ACC112 (cell line): ENCODE data around the gene FRMPD2.

Experiments
- H2AFZ ChIP-seq: fragments of 200-600 bp; sonication (generic); one replicate; pipeline ENCODE4 v1.6.0; 2017; ENCODE audit warnings: antibody characterized with exemption, low read length; ENCODE audit not compliant: unreplicated experiment
- H3K27ac ChIP-seq: fragments of 200-600 bp; sonication (generic); 2 replicates; pipeline ENCODE4 v1.5.1; 2014; ENCODE audit warnings: low read depth, mild to moderate bottlenecking, antibody characterized with exemption, low read length, moderate library complexity
- H3K27me3 ChIP-seq: fragments of 200-600 bp; sonication (generic); 2 replicates; pipeline ENCODE4 v1.6.1; 2014; ENCODE audit warnings: mild to moderate bottlenecking, antibody characterized with exemption, low read length, moderate library complexity, mixed read lengths; ENCODE audit not compliant: insufficient read depth
- H3K36me3 ChIP-seq: fragments of 200-600 bp; sonication (generic); 2 replicates; pipeline ENCODE4 v1.6.1; 2016; ENCODE audit warnings: mild to moderate bottlenecking, antibody characterized with exemption, low read length, moderate library complexity, mixed read lengths; ENCODE audit not compliant: insufficient read depth
- H3K4me1 ChIP-seq: fragments of 200-600 bp; sonication (generic); one replicate; pipeline ENCODE4 v1.6.1; 2016; ENCODE audit warnings: low read length, mixed read lengths; ENCODE audit not compliant: insufficient read depth, unreplicated experiment, control insufficient read depth
- H3K4me3 ChIP-seq: fragments of 200-600 bp; sonication (generic); 2 replicates; pipeline ENCODE4 v1.5.1; 2014; ENCODE audit warnings: mild to moderate bottlenecking, low read depth, low read length
- H3K79me2 ChIP-seq: fragments of 200-600 bp; sonication (generic); one replicate; pipeline ENCODE4 v1.6.0; 2016; ENCODE audit warnings: low read length; ENCODE audit not compliant: control insufficient read depth, unreplicated experiment, insufficient read depth

The FRMPD2 gene

GRCh38 chr10:48274636-48275035 is at the start of gene FRMPD2:
TSS of gene FRMPD2 (minus strand) at chr10:48274696. CDS start at chr10:48274567, 129 bp downstream.
- Histone ChIP-seq H3K4me3 (no peak within 1 kb of the TSS), H3K27me3 (peaks cover 67% of the 10 kb centered on the region), H3K36me3 (no peaks in the 10 kb centered on the region), H3K4me1 (no peaks in the 10 kb centered on the region), H3K27ac (no peak within 1 kb of the TSS), H3K79me2 (no peaks in the 10 kb centered on the region), H2AFZ (no peak within 1 kb of the TSS)

GRCh38 chr10:48322017-48322416 is 47.5 kb upstream of the FRMPD2 start:
- Histone ChIP-seq H3K4me1 (no peaks in the 10 kb centered on the region), H3K79me2 (peaks cover 55% of the 10 kb centered on the region), H2AFZ (no peak overlapping the region), H3K27ac (no peak overlapping the region), H3K4me3 (no peak overlapping the region), H3K36me3 (no peaks in the 10 kb centered on the region), H3K27me3 (no peaks in the 10 kb centered on the region)

- no peak overlapping the region for H3K27ac ChIP-seq
- H3K4me3 ChIP-seq: no peak overlapping the region
- no peaks in the 10 kb centered on the region for H3K4me1 ChIP-seq
- peaks cover 64% of the 10 kb centered on the region for H3K79me2 ChIP-seq
- H2AFZ ChIP-seq: no peak overlapping the region
- no peaks in the 10 kb centered on the region for H3K36me3 ChIP-seq
- H3K27me3 ChIP-seq: no peaks in the 10 kb centered on the region
Measured at GRCh38 chr10:48317321-48317990, 43.0 kb upstream of the FRMPD2 start.

GRCh38 chr10:48316236-48316635 is 41.7 kb upstream of the FRMPD2 start:
- Histone ChIP-seq H2AFZ (no peak overlapping the region), H3K79me2 (peaks cover 68% of the 10 kb centered on the region), H3K27ac (no peak overlapping the region), H3K4me1 (no peaks in the 10 kb centered on the region), H3K4me3 (no peak overlapping the region), H3K36me3 (no peaks in the 10 kb centered on the region), H3K27me3 (no peaks in the 10 kb centered on the region)

- no peaks in the 10 kb centered on the region for H3K27me3 ChIP-seq
- H3K79me2 ChIP-seq: peaks cover 81% of the 10 kb centered on the region
- H3K36me3 ChIP-seq: no peaks in the 10 kb centered on the region
- H2AFZ ChIP-seq: no peak overlapping the region
- no peak overlapping the region for H3K4me3 ChIP-seq
- H3K27ac ChIP-seq: no peak overlapping the region
- H3K4me1 ChIP-seq: peaks cover 12% of the 10 kb centered on the region
Measured at GRCh38 chr10:48314107-48314506, 39.6 kb upstream of the FRMPD2 start.

- peak overlapping the region; percentile 24; the same call in 1 of the 2 replicates for H3K4me3 ChIP-seq
- peak overlapping the region; percentile 40 for H3K27ac ChIP-seq
- peaks cover 65% of the 10 kb centered on the region for H3K79me2 ChIP-seq
- no peak overlapping the region for H2AFZ ChIP-seq
- H3K4me1 ChIP-seq: peaks cover 21% of the 10 kb centered on the region
- H3K36me3 ChIP-seq: no peaks in the 10 kb centered on the region
- no peaks in the 10 kb centered on the region for H3K27me3 ChIP-seq
Measured at GRCh38 chr10:48309711-48310226, 35.3 kb upstream of the FRMPD2 start.

- H3K36me3 ChIP-seq: no peaks in the 10 kb centered on the region
- peaks cover 21% of the 10 kb centered on the region for H3K4me1 ChIP-seq
- peak overlapping the region; percentile 90 for H2AFZ ChIP-seq
- peak overlapping the region; percentile 99 for H3K4me3 ChIP-seq
- no peak overlapping the region for H3K27ac ChIP-seq
- peaks cover 53% of the 10 kb centered on the region for H3K79me2 ChIP-seq
- peaks cover 5% of the 10 kb centered on the region for H3K27me3 ChIP-seq
Measured at GRCh38 chr10:48307711-48308018, 33.2 kb upstream of the FRMPD2 start.

- peaks cover 11% of the 10 kb centered on the region for H3K27me3 ChIP-seq
- H3K36me3 ChIP-seq: no peaks in the 10 kb centered on the region
- peaks cover 21% of the 10 kb centered on the region for H3K4me1 ChIP-seq
- H3K4me3 ChIP-seq: peak overlapping the region; percentile 99
- H2AFZ ChIP-seq: peak overlapping the region; percentile 90
- H3K79me2 ChIP-seq: peaks cover 49% of the 10 kb centered on the region
- H3K27ac ChIP-seq: peak overlapping the region; percentile 73; the same call in 1 of the 2 replicates
Measured at GRCh38 chr10:48306870-48307710, 32.6 kb upstream of the FRMPD2 start.

GRCh38 chr10:48306265-48306869 is 31.9 kb upstream of the FRMPD2 start, which contains the start of gene MAPK8:
TSS of gene MAPK8 (plus strand) at chr10:48306677. CDS start at chr10:48401661, 94,984 bp downstream.
- Histone ChIP-seq H3K27ac (peak within 1 kb of the TSS; percentile 73; the same call in 1 of the 2 replicates), H3K27me3 (peaks cover 18% of the 10 kb centered on the region), H3K79me2 (peaks cover 42% of the 10 kb centered on the region), H2AFZ (peak within 1 kb of the TSS; percentile 90), H3K4me1 (peaks cover 21% of the 10 kb centered on the region), H3K4me3 (peak within 1 kb of the TSS; percentile 99), H3K36me3 (no peaks in the 10 kb centered on the region)

- Histone ChIP-seq H3K27ac (no peak overlapping the region), H3K36me3 (no peaks in the 10 kb centered on the region), H3K4me1 (peaks cover 21% of the 10 kb centered on the region), H3K79me2 (peaks cover 37% of the 10 kb centered on the region), H2AFZ (peak overlapping the region; percentile 7), H3K27me3 (peaks cover 20% of the 10 kb centered on the region), H3K4me3 (peak overlapping the region; percentile 99)
Measured at GRCh38 chr10:48305905-48306264, 31.4 kb upstream of the FRMPD2 start.
